RWPE2 (cell line): ENCODE data around the gene OPALIN.

Experiments used
- ATAC-seq: fragments of 200-7000 bp; cut with Tn5 transposase; 3 replicates; pipeline ENCODE4 v1.9.1; 2021; ENCODE audit warnings: low read depth
- DNase-seq: peaks from one replicate; pipeline ENCODE4 v3.0.0-alpha.2; 2020; ENCODE audit warnings: low spot score
- H3K27ac ChIP-seq: fragments of 450-650 bp; 2 replicates; pipeline ENCODE4 v1.5.1; 2017; ENCODE audit warnings: mild to moderate bottlenecking; ENCODE audit not compliant: poor library complexity, severe bottlenecking
- H3K27me3 ChIP-seq: fragments of 250-450 bp; sonication (Bioruptor Pico); 2 replicates; pipeline ENCODE4 v1.5.1; 2021; ENCODE audit warnings: mild to moderate bottlenecking, moderate library complexity; ENCODE audit not compliant: insufficient read depth, poor library complexity, severe bottlenecking
- H3K36me3 ChIP-seq: fragments of 250-450 bp; sonication (Bioruptor Pico); 2 replicates; pipeline ENCODE4 v1.5.1; 2020; ENCODE audit warnings: low read depth, mild to moderate bottlenecking, moderate library complexity
- H3K4me1 ChIP-seq: fragments of 250-450 bp; sonication (Bioruptor Pico); 2 replicates; pipeline ENCODE4 v1.5.1; 2021; ENCODE audit warnings: mild to moderate bottlenecking, moderate library complexity; ENCODE audit not compliant: insufficient read depth, poor library complexity, severe bottlenecking
- H3K4me3 ChIP-seq: fragments of 250-450 bp; sonication (Bioruptor Pico); 2 replicates; pipeline ENCODE4 v1.5.1; 2021; ENCODE audit warnings: mild to moderate bottlenecking, moderate library complexity; ENCODE audit not compliant: severe bottlenecking
- H3K9me3 ChIP-seq: fragments of 250-450 bp; sonication (Bioruptor Pico); 2 replicates; pipeline ENCODE4 v1.5.1; 2021; ENCODE audit warnings: mild to moderate bottlenecking, moderate library complexity; ENCODE audit not compliant: severe bottlenecking
- CTCF ChIP-seq: fragments of 450-650 bp; IDR thresholded peaks from one replicate; pipeline ENCODE4 v1.5.1; 2017; ENCODE audit warnings: mild to moderate bottlenecking, moderate library complexity; ENCODE audit not compliant: poor library complexity, severe bottlenecking

The OPALIN gene

GRCh38 chr10:96304230-96304629, 54.6 kb downstream of the OPALIN start, which contains the start of gene DNTT:
DNTT (plus strand) TSS chr10:96304434; CDS start chr10:96304498, 64 bp downstream.
- H3K27ac ChIP-seq, result no peak within 1 kb of the TSS
- peaks cover 16% of the 10 kb centered on the region for H3K27me3 ChIP-seq
- DNase-seq (no peak), ATAC-seq (no peak)
- TF ChIP-seq CTCF, result no peak
- H3K4me1 ChIP-seq, result no peaks in the 10 kb centered on the region
- no peak within 1 kb of the TSS for H3K4me3 ChIP-seq
- H3K36me3 ChIP-seq, result no peaks in the 10 kb centered on the region
- H3K9me3 ChIP-seq, result no peaks in the 10 kb centered on the region

GRCh38 chr10:96301616-96302015, 57.2 kb downstream of the OPALIN start:
- Histone ChIP-seq H3K27me3 (peaks cover 19% of the 10 kb centered on the region), H3K36me3 (no peaks in the 10 kb centered on the region), H3K9me3 (no peaks in the 10 kb centered on the region), H3K4me1 (no peaks in the 10 kb centered on the region), H3K27ac (no peak overlapping the region), H3K4me3 (no peak overlapping the region)
- DNase-seq (no peak), ATAC-seq (no peak)
- TF ChIP-seq CTCF, result no peak

GRCh38 chr10:96299383-96299782, 59.4 kb downstream of the OPALIN start:
- H3K36me3 ChIP-seq, result no peaks in the 10 kb centered on the region
- H3K9me3 ChIP-seq, result no peaks in the 10 kb centered on the region
- H3K27me3 ChIP-seq, result peaks cover 21% of the 10 kb centered on the region
- DNase-seq (no peak), ATAC-seq (no peak)
- no peak for TF ChIP-seq CTCF
- H3K4me1 ChIP-seq, result no peaks in the 10 kb centered on the region
- no peak overlapping the region for H3K4me3 ChIP-seq
- no peak overlapping the region for H3K27ac ChIP-seq

- H3K27ac ChIP-seq, result no peak overlapping the region
- TF ChIP-seq CTCF, result no peak
These were observed 60.4 kb downstream of the OPALIN start for GRCh38 chr10:96298362-96298761.

GRCh38 chr10:96297486-96297885, 61.3 kb downstream of the OPALIN start:
- no peak overlapping the region for H3K4me3 ChIP-seq
- no peaks in the 10 kb centered on the region for H3K36me3 ChIP-seq
- no peak overlapping the region for H3K27ac ChIP-seq
- no peak for DNase-seq
- H3K27me3 ChIP-seq, result peaks cover 21% of the 10 kb centered on the region
- no peak for ATAC-seq
- TF ChIP-seq CTCF, result no peak
- H3K9me3 ChIP-seq, result no peaks in the 10 kb centered on the region
- no peaks in the 10 kb centered on the region for H3K4me1 ChIP-seq

More at GRCh38 chr10:96298362-96298761, 60.4 kb downstream of the OPALIN start:
- Histone ChIP-seq H3K9me3 (no peaks in the 10 kb centered on the region), H3K4me3 (no peak overlapping the region), H3K36me3 (no peaks in the 10 kb centered on the region), H3K4me1 (no peaks in the 10 kb centered on the region), H3K27me3 (peaks cover 21% of the 10 kb centered on the region)
- ATAC-seq (no peak), DNase-seq (no peak)
